Measurements from ENCODE around the gene SPAG6.

Gene SPAG6

DNA sequence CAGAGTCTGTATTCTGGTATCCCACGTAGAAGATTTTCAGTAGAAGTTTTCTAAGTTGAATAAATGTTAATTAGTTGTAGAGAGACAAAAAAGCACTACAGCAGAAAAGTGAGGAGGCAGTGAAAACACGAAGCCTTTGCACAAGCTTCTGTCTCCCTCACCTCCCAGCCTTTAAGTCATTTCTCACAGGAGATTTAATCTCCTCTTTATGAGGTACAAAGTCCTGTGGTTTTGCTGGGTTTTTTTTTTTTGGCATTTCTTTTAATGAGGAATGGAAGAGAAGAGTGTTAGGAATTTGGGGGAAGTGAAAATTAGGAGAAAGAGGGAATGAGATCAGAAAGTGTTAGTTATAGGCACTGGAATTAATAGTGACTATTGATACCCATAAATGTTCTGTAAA lies 21.5 kb downstream of the SPAG6 start:
- TF ChIP-seq YY1 (IDR thresholded peaks at IDR 0.05; ENCODE audit: insufficient read depth, insufficient read length) (no peak), SUZ12 (IDR thresholded peaks at IDR 0.05; ENCODE audit: extremely low read depth, insufficient read depth, insufficient read length) (no peak), ZNF274 (IDR thresholded peaks at IDR 0.05; ENCODE audit: low read depth, low read length) (no peak)
- no peak for DNase-seq (ENCODE audit: low read depth, low spot score)
- H3K9ac ChIP-seq (ENCODE audit: insufficient read length, low read depth) = no peak overlapping the region
- H3K27me3 ChIP-seq (ENCODE audit: insufficient read depth, insufficient read length) = no peaks in the 10 kb centered on the region
- no peaks in the 10 kb centered on the region for H3K4me1 ChIP-seq (ENCODE audit: insufficient read depth, insufficient read length)
- no peaks in the 10 kb centered on the region for H3K9me3 ChIP-seq (ENCODE audit: insufficient read depth, low read length)
- no peak overlapping the region for H3K4me3 ChIP-seq (ENCODE audit: insufficient read length, low read depth)
- H3K36me3 ChIP-seq (ENCODE audit: insufficient read depth, insufficient read length, low read length) = no peaks in the 10 kb centered on the region

DNA sequence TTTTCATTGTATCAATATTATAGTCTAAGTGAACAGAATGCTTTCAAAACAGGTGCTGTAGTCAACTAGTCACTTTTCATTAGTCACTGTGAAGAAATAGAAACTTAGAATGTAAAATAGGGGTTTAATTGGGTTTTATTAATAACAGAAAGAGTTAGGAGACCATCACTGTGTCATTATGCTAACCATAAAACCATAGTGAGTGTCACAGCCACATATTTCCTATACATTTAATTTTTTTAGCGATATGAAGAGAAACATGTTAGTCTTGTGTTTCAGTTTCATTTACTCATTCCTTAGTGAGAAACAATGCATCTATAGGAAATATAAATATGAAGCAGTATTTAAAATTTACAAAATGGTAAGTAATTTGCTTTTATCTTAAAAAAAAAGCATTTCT lies 22.2 kb downstream of the SPAG6 start:
- H3K36me3 ChIP-seq (ENCODE audit: insufficient read depth, insufficient read length, low read length) = no peaks in the 10 kb centered on the region
- no peaks in the 10 kb centered on the region for H3K27me3 ChIP-seq (ENCODE audit: insufficient read depth, insufficient read length)
- no peak overlapping the region for H3K4me3 ChIP-seq (ENCODE audit: insufficient read length, low read depth)
- no peak overlapping the region for H3K9ac ChIP-seq (ENCODE audit: insufficient read length, low read depth)
- TF ChIP-seq SUZ12 (IDR thresholded peaks at IDR 0.05; ENCODE audit: extremely low read depth, insufficient read depth, insufficient read length) (no peak), ZNF274 (IDR thresholded peaks at IDR 0.05; ENCODE audit: low read depth, low read length) (no peak), YY1 (IDR thresholded peaks at IDR 0.05; ENCODE audit: insufficient read depth, insufficient read length) (no peak)
- H3K9me3 ChIP-seq (ENCODE audit: insufficient read depth, low read length) = no peaks in the 10 kb centered on the region
- DNase-seq (ENCODE audit: low read depth, low spot score) = no peak
- H3K4me1 ChIP-seq (ENCODE audit: insufficient read depth, insufficient read length) = no peaks in the 10 kb centered on the region

DNA sequence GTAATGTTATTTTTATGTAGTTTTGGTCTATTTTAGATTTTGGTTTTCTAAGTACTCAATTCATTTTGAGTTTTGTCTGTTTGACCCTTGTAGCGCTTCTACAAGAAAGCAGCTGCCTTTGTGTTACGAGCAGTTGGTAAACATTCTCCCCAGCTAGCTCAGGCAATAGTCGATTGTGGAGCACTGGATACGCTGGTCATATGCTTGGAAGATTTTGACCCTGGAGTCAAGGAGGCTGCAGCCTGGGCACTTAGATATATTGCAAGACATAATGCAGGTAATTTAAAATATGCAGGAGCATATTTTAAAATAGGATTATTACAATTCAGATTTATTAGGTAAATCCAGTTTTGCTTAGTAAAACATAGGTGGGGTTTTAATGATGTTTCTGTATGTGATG lies 23.1 kb downstream of the SPAG6 start:
- TF ChIP-seq SUZ12 (IDR thresholded peaks at IDR 0.05; ENCODE audit: extremely low read depth, insufficient read depth, insufficient read length) (no peak), YY1 (IDR thresholded peaks at IDR 0.05; ENCODE audit: insufficient read depth, insufficient read length) (no peak)

DNA sequence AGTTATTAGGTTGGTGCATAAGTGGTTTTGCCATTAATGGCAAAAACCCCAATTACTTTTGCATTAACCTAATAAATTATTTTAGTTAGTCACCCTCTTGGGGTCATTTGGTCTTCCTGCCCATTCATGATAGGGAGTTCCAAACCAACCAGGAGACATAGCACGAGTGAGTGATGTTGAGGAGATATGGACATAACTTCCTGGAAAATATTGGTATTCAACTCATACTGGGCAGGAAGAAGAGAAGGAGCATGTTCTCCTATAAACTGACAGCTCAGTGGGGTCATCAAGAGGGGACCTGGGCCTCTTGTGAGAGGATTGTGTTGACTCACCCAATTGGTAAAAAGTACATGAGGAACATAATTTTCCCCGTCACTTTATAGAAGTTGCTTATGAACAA lies 23.7 kb downstream of the SPAG6 start:
- Histone ChIP-seq H3K4me3 (ENCODE audit: insufficient read length, low read depth) (no peak overlapping the region), H3K36me3 (ENCODE audit: insufficient read depth, insufficient read length, low read length) (no peaks in the 10 kb centered on the region), H3K9me3 (ENCODE audit: insufficient read depth, low read length) (no peaks in the 10 kb centered on the region), H3K4me1 (ENCODE audit: insufficient read depth, insufficient read length) (no peaks in the 10 kb centered on the region), H3K27me3 (ENCODE audit: insufficient read depth, insufficient read length) (no peaks in the 10 kb centered on the region), H3K9ac (ENCODE audit: insufficient read length, low read depth) (no peak overlapping the region)
- no peak for DNase-seq (ENCODE audit: low read depth, low spot score)
- TF ChIP-seq SUZ12 (IDR thresholded peaks at IDR 0.05; ENCODE audit: extremely low read depth, insufficient read depth, insufficient read length) (no peak), YY1 (IDR thresholded peaks at IDR 0.05; ENCODE audit: insufficient read depth, insufficient read length) (no peak), ZNF274 (IDR thresholded peaks at IDR 0.05; ENCODE audit: low read depth, low read length) (no peak)

More for the DNA sequence above, 23.1 kb downstream of the SPAG6 start:
- no peak overlapping the region for H3K9ac ChIP-seq (ENCODE audit: insufficient read length, low read depth)
- H3K9me3 ChIP-seq (ENCODE audit: insufficient read depth, low read length) = no peaks in the 10 kb centered on the region
- DNase-seq (ENCODE audit: low read depth, low spot score) = no peak
- H3K36me3 ChIP-seq (ENCODE audit: insufficient read depth, insufficient read length, low read length) = no peaks in the 10 kb centered on the region
- no peaks in the 10 kb centered on the region for H3K4me1 ChIP-seq (ENCODE audit: insufficient read depth, insufficient read length)
- H3K4me3 ChIP-seq (ENCODE audit: insufficient read length, low read depth) = no peak overlapping the region
- no peaks in the 10 kb centered on the region for H3K27me3 ChIP-seq (ENCODE audit: insufficient read depth, insufficient read length)

DNA sequence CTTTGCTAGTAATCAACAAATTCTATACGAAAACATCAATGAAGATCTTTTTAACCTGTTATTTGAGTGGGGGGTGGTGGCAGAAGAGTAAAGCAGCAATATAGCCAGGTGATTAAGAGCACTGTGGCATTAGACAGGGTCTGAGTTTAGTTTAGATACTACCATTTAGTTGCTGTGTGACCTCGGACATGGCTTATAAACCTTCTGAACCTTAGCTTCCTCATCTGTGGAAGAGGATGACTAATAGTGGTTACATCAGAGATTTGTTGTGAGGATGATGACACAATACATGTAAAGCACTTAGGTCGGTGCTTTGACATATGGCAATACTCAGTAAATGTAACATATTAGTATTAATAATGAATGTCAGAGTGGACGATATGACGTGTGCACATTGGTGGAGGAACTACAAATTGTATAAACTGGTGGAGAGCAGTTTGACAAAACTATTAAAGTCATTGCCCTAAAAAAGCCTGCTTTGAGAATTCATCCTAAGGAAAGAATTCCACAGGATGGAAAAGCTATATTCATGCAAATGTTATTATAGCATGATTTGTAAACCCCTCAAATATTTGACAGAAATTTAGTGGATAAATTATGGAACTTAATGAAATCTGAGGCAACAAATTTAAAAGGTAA lies 24.3 kb downstream of the SPAG6 start:
- Histone ChIP-seq H3K9me3 (ENCODE audit: insufficient read depth, low read length) (no peaks in the 10 kb centered on the region), H3K27me3 (ENCODE audit: insufficient read depth, insufficient read length) (no peaks in the 10 kb centered on the region), H3K4me1 (ENCODE audit: insufficient read depth, insufficient read length) (no peaks in the 10 kb centered on the region), H3K4me3 (ENCODE audit: insufficient read length, low read depth) (no peak overlapping the region), H3K9ac (ENCODE audit: insufficient read length, low read depth) (no peak overlapping the region), H3K36me3 (ENCODE audit: insufficient read depth, insufficient read length, low read length) (no peaks in the 10 kb centered on the region)
- no peak for DNase-seq (ENCODE audit: low read depth, low spot score)
- no peak for TF ChIP-seq ZNF274 (IDR thresholded peaks at IDR 0.05; ENCODE audit: low read depth, low read length)

DNA sequence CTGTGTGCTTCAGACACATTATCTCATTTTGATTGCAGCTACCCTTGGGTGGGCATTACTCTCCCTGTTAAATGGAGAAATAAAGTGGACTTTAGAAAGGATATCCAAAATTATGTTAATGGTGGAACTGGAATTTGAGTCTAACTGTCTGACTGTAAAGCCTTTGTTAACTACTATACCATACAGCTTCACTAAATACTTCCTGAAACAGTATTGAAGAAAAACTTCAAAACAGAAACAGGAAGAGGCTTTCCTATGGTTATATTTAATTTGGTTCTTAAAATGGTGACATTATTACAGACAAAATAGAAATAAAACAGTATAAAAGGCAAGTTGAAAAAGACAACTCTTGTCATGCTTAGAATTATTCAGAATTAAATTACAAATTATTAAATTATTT lies 25.0 kb downstream of the SPAG6 start:
- no peak for TF ChIP-seq YY1 (IDR thresholded peaks at IDR 0.05; ENCODE audit: insufficient read depth, insufficient read length)
- no peak for TF ChIP-seq ZNF274 (IDR thresholded peaks at IDR 0.05; ENCODE audit: low read depth, low read length)
- TF ChIP-seq SUZ12 (IDR thresholded peaks at IDR 0.05; ENCODE audit: extremely low read depth, insufficient read depth, insufficient read length) = no peak
- no peak overlapping the region for H3K9ac ChIP-seq (ENCODE audit: insufficient read length, low read depth)
- DNase-seq (ENCODE audit: low read depth, low spot score) = no peak
- no peaks in the 10 kb centered on the region for H3K4me1 ChIP-seq (ENCODE audit: insufficient read depth, insufficient read length)
- H3K36me3 ChIP-seq (ENCODE audit: insufficient read depth, insufficient read length, low read length) = no peaks in the 10 kb centered on the region
- no peaks in the 10 kb centered on the region for H3K27me3 ChIP-seq (ENCODE audit: insufficient read depth, insufficient read length)
- no peak overlapping the region for H3K4me3 ChIP-seq (ENCODE audit: insufficient read length, low read depth)
- no peaks in the 10 kb centered on the region for H3K9me3 ChIP-seq (ENCODE audit: insufficient read depth, low read length)

DNA sequence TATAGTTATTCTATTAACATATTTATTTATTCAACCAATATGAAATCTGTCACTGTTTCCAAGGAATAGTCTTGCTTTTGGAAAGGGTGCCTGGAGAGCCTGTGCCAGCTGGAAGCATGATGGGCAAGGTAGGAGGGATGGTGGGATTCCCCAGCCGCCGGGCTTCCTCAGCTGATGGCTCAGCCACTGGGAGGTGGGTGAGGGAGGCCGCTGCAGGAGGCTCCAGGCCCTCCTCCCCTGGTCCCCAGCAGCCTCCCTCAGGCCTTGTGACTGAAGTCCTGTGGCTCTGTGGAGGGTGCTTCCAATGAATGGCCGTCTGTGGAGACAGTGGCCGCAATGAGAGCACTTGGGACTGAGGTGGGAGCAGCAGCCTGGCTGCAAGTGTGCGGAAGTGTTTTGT lies 27.0 kb downstream of the SPAG6 start:
- TF ChIP-seq ZNF274 (IDR thresholded peaks at IDR 0.05; ENCODE audit: low read depth, low read length) = no peak
- TF ChIP-seq SUZ12 (IDR thresholded peaks at IDR 0.05; ENCODE audit: extremely low read depth, insufficient read depth, insufficient read length) = no peak
- no peak for TF ChIP-seq YY1 (IDR thresholded peaks at IDR 0.05; ENCODE audit: insufficient read depth, insufficient read length)
- no peak overlapping the region for H3K4me3 ChIP-seq (ENCODE audit: insufficient read length, low read depth)
- no peaks in the 10 kb centered on the region for H3K9me3 ChIP-seq (ENCODE audit: insufficient read depth, low read length)
- no peaks in the 10 kb centered on the region for H3K36me3 ChIP-seq (ENCODE audit: insufficient read depth, insufficient read length, low read length)
- H3K27me3 ChIP-seq (ENCODE audit: insufficient read depth, insufficient read length) = no peaks in the 10 kb centered on the region
- H3K9ac ChIP-seq (ENCODE audit: insufficient read length, low read depth) = no peak overlapping the region
- no peaks in the 10 kb centered on the region for H3K4me1 ChIP-seq (ENCODE audit: insufficient read depth, insufficient read length)
- no peak for DNase-seq (ENCODE audit: low read depth, low spot score)

DNA sequence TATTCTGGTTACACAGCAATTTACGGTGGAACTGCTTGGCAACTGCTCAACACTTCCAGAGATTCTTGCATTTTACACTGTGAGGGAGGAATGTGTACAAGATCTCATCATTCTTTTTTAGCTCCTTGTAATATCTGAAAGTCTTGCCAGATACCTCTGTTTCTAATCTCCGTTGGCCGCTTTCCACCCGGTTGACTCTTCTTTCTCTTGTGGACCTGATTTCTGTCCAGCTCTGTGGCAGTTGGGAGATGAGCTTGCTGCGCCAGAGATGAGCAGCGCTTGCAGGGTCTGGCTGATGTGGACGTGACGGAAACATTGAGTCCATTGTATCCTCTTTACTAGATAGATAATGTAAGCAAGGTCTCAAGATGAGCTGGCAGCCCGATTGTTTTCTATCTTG lies 27.6 kb downstream of the SPAG6 start:
- no peak for DNase-seq (ENCODE audit: low read depth, low spot score)
- Histone ChIP-seq H3K4me3 (ENCODE audit: insufficient read length, low read depth) (no peak overlapping the region), H3K9me3 (ENCODE audit: insufficient read depth, low read length) (no peaks in the 10 kb centered on the region), H3K4me1 (ENCODE audit: insufficient read depth, insufficient read length) (no peaks in the 10 kb centered on the region), H3K27me3 (ENCODE audit: insufficient read depth, insufficient read length) (no peaks in the 10 kb centered on the region), H3K36me3 (ENCODE audit: insufficient read depth, insufficient read length, low read length) (no peaks in the 10 kb centered on the region), H3K9ac (ENCODE audit: insufficient read length, low read depth) (no peak overlapping the region)
- TF ChIP-seq YY1 (IDR thresholded peaks at IDR 0.05; ENCODE audit: insufficient read depth, insufficient read length) = no peak
- no peak for TF ChIP-seq SUZ12 (IDR thresholded peaks at IDR 0.05; ENCODE audit: extremely low read depth, insufficient read depth, insufficient read length)
- TF ChIP-seq ZNF274 (IDR thresholded peaks at IDR 0.05; ENCODE audit: low read depth, low read length) = no peak
